Keratinocyte (primary cell): ENCODE results near the gene AGPAT3. TPM values are rescaled to one million over a fixed set of nuclear protein-coding genes. Genes with fewer than 3 reads are reported as not detected.

Experiments used
- DNase-seq: peaks from one replicate; pipeline ENCODE4 v3.0.0-alpha.2; 2011; ENCODE audit warnings: low read depth, missing footprints, low spot score
- FAIRE-seq: peaks from 2 replicates; lab custom pipeline; 2011; peaks lifted over from hg19 to GRCh38; lab: Jason Lieb, UNC
- H2AFZ ChIP-seq: 2 replicates; pipeline ENCODE4 v1.6.0; 2012; ENCODE audit warnings: low read length, control low read depth, inconsistent platforms; ENCODE audit not compliant: control insufficient read depth
- H3K27ac ChIP-seq: 2 replicates; pipeline ENCODE4 v1.5.1; 2011; ENCODE audit warnings: low read length; ENCODE audit not compliant: control insufficient read depth, insufficient read depth
- H3K27me3 ChIP-seq: 3 replicates; pipeline ENCODE4 v1.6.0; 2011; ENCODE audit warnings: low read length; ENCODE audit not compliant: control insufficient read depth, insufficient read depth; ENCODE audit errors: extremely low read depth
- H3K36me3 ChIP-seq, 2 experiments: 2 replicates in 1 of 2; 3 replicates in 1 of 2; pipeline ENCODE4 v1.5.1; 2011; ENCODE audit warnings: low read length in 2 of 2, mild to moderate bottlenecking in 1 of 2; ENCODE audit not compliant: control insufficient read depth in 2 of 2, insufficient read depth in 2 of 2; ENCODE audit errors: extremely low read depth in 1 of 2
- H3K4me1 ChIP-seq: 3 replicates; pipeline ENCODE4 v1.5.1; 2011; ENCODE audit warnings: low read length; ENCODE audit not compliant: control insufficient read depth, insufficient read depth; ENCODE audit errors: extremely low read depth
- H3K4me2 ChIP-seq: 3 replicates; pipeline ENCODE4 v1.6.0; 2011; ENCODE audit warnings: low read depth, low read length; ENCODE audit not compliant: control insufficient read depth, insufficient read depth; ENCODE audit errors: extremely low read depth
- H3K4me3 ChIP-seq, 3 experiments: fragments of 200-600 bp in 1 of 3; sonication (generic) in 1 of 3; 2 replicates in 2 of 3; 3 replicates in 1 of 3; pipeline ENCODE4 v1.5.1; 2011 to 2016; ENCODE audit warnings: low read length in 3 of 3, mild to moderate bottlenecking in 3 of 3, control low read depth in 2 of 3, inconsistent platforms in 1 of 3, low read depth in 1 of 3, mixed read lengths in 1 of 3, mixed run types in 1 of 3, moderate library complexity in 1 of 3; ENCODE audit not compliant: control insufficient read depth in 2 of 3, insufficient read depth in 2 of 3; ENCODE audit errors: extremely low read depth in 1 of 3
- H3K79me2 ChIP-seq: 2 replicates; pipeline ENCODE4 v1.6.0; 2012; ENCODE audit warnings: low read length; ENCODE audit not compliant: control insufficient read depth, insufficient read depth
- H3K9ac ChIP-seq: 3 replicates; pipeline ENCODE4 v1.6.0; 2011; ENCODE audit warnings: low read length; ENCODE audit not compliant: control insufficient read depth, insufficient read depth; ENCODE audit errors: extremely low read depth
- H3K9me1 ChIP-seq: 3 replicates; pipeline ENCODE4 v1.6.0; 2011; ENCODE audit warnings: low read length; ENCODE audit not compliant: control insufficient read depth, insufficient read depth; ENCODE audit errors: extremely low read depth
- H3K9me3 ChIP-seq: 2 replicates; pipeline ENCODE4 v1.5.1; 2012; ENCODE audit warnings: low read depth, low read length; ENCODE audit not compliant: control insufficient read depth
- H4K20me1 ChIP-seq: 3 replicates; pipeline ENCODE4 v1.6.0; 2011; ENCODE audit warnings: low read length; ENCODE audit not compliant: control insufficient read depth, insufficient read depth; ENCODE audit errors: extremely low read depth
- CTCF ChIP-seq, 3 experiments: IDR thresholded peaks in 1 of 3; conservative IDR thresholded peaks in 1 of 3; optimal IDR thresholded peaks in 1 of 3; 2 replicates in 2 of 3; 3 replicates in 1 of 3; pipeline versions ENCODE3 to v1.5.1; 2011; ENCODE audit warnings: low read length in 3 of 3, mild to moderate bottlenecking in 3 of 3, moderate library complexity in 2 of 3, control low read depth in 1 of 3, inconsistent platforms in 1 of 3; ENCODE audit not compliant: insufficient read depth in 2 of 3; ENCODE audit errors: extremely low read depth in 1 of 3
- EZH2 ChIP-seq: IDR thresholded peaks from one replicate; pipeline ENCODE4 v1.6.1; 2012; ENCODE audit warnings: inconsistent platforms, mild to moderate bottlenecking, low read length, moderate library complexity
- dilution Hi-C: fragments of 300-500 bp; cut with MboI; formaldehyde crosslinking; loops from one replicate; pipeline ENCODE4 v1.7.0; 2020; ENCODE audit warnings: low sequenced_read_pairs; ENCODE audit not compliant: extremely low pct_ligation_motif_present
- polyA plus RNA-seq, 5 experiments: library from polyadenylated mRNA; depleted of rRNA in 3 of 5; stranded (reverse) in 3 of 5; stranded (forward) in 1 of 5; unstranded in 1 of 5; fragments of >200 nt; gene quantifications; 1 replicate in 1 of 5; 2 replicates in 3 of 5; 3 replicates in 1 of 5; pipeline versions ENCODE4 v1.2.1 to v1.2.3, GENCODE V29; 2011 to 2012; ENCODE audit warnings: missing spikeins in 2 of 5, low read depth in 1 of 5, low replicate concordance in 1 of 5

AGPAT3 gene
- polyA plus RNA-seq, 1 donor (not counting 4 experiments of a cell fraction or from before 2014, with no cell fraction given) = 21.7 TPM

GRCh38 chr21:44005071-44005470 lies 140.0 kb downstream of the AGPAT3 start:
- Histone ChIP-seq H3K9me1 (no peaks in the 10 kb centered on the region), H3K4me2 (no peak overlapping the region), H3K36me3 (no peaks in the 10 kb centered on the region), H3K4me1 (peaks cover 10% of the 10 kb centered on the region), H3K27me3 (no peaks in the 10 kb centered on the region), H3K9ac (no peak overlapping the region), H3K79me2 (no peaks in the 10 kb centered on the region), H3K27ac (no peak overlapping the region), H3K4me3 (no peak overlapping the region), H2AFZ (no peak overlapping the region), H4K20me1 (no peaks in the 10 kb centered on the region), H3K9me3 (no peaks in the 10 kb centered on the region)
- TF ChIP-seq CTCF (optimal IDR thresholded peaks at IDR 0.05 in 1 of 3, IDR thresholded peaks at IDR 0.05 in 1 of 3, conservative IDR thresholded peaks at IDR 0.05 in 1 of 3; ENCODE audit: extremely low read depth in 1 of 3, insufficient read depth in 2 of 3, low read length in 3 of 3) = no peak
- TF ChIP-seq EZH2 = no peak
- FAIRE-seq (no peak), DNase-seq (no peak)
- dilution Hi-C loops = no loop called here

- FAIRE-seq = no peak
- no peak for DNase-seq
- no peak overlapping the region for H3K27ac ChIP-seq
- no peaks in the 10 kb centered on the region for H3K79me2 ChIP-seq
- no peaks in the 10 kb centered on the region for H3K9me1 ChIP-seq
- no peak overlapping the region for H3K4me3 ChIP-seq
- no peaks in the 10 kb centered on the region for H3K9me3 ChIP-seq
- H3K36me3 ChIP-seq = no peaks in the 10 kb centered on the region
- dilution Hi-C loops = no loop called here
- no peak overlapping the region for H3K9ac ChIP-seq
- no peaks in the 10 kb centered on the region for H4K20me1 ChIP-seq
- no peak overlapping the region for H3K4me2 ChIP-seq
- peaks cover 10% of the 10 kb centered on the region for H3K4me1 ChIP-seq
- H2AFZ ChIP-seq = no peak overlapping the region
- TF ChIP-seq EZH2 (no peak), CTCF (optimal IDR thresholded peaks at IDR 0.05 in 1 of 3, IDR thresholded peaks at IDR 0.05 in 1 of 3, conservative IDR thresholded peaks at IDR 0.05 in 1 of 3; ENCODE audit: extremely low read depth in 1 of 3, insufficient read depth in 2 of 3, low read length in 3 of 3) (no peak)
- no peaks in the 10 kb centered on the region for H3K27me3 ChIP-seq
Observed at GRCh38 chr21:44005593-44005992, 140.6 kb downstream of the AGPAT3 start.
